ENCODE data around the gene TLX2.
A peak's percentile ranks its signal among the peaks of the same experiment; 100 is the strongest.
"Not testable (repeated sequence)": the region's sequence is repeated elsewhere in the genome, so short reads cannot be mapped to it uniquely, and the experiment has no call there.

TLX2 gene

DNA sequence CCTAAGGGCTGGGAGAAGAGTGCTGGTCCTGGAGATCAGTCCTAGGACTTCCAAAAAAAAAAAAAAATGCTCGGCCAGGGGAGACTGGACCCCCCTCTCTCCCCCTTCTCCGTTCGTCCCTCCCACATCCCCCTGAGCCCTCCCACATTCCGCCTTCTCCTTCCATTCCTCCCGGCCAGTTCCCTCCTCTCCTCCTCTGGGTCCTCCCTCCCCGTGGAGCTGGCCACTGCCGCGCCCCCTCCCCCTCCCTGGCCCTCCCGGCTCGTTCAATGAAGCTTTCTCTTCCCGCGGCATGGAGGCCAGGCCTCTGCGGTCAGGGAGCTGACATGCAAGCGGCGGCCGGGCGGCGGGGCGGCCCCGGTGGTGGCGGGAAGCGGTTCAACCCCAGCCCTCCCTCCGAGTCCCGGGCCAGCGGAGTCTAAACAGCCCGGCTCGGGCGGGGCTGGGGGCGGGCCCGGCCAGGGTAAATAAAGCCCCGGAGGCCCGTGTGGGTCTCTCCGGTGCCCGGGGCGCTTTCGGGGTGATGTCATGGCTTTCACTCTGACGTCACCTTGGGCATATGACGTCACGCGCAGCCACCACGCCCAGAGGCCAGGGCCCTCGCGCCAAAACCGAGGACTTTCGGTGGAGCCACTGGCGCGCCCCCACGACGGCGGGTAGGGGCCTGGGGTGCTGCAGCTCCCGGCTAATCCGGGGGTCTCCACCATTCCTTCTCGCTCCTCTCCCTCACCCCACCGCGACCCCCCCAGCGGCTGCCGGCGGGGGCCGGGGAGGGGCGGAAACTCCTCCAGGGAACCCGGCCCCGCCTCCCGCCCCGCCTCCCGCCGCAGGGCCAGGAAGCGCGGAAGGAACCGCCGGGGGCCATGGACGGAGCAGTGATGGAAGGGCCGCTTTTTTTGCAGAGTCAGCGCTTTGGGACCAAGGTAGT, 39.9 kb downstream of the TLX2 start, which contains the start of the genes DOK1 and LOXL3:
TSS of gene DOK1 (plus strand) at position 829 of the 928 bp plus-strand sequence. CDS start at position 864, 35 bp downstream.
TSS of gene LOXL3 (minus strand) at position 51 of the 928 bp plus-strand sequence. CDS start 1,308 bp downstream, outside the sequence.
- DNase-seq (ENCODE audit: low spot score) = peak; percentile 65
- FAIRE-seq = no peak

DNA sequence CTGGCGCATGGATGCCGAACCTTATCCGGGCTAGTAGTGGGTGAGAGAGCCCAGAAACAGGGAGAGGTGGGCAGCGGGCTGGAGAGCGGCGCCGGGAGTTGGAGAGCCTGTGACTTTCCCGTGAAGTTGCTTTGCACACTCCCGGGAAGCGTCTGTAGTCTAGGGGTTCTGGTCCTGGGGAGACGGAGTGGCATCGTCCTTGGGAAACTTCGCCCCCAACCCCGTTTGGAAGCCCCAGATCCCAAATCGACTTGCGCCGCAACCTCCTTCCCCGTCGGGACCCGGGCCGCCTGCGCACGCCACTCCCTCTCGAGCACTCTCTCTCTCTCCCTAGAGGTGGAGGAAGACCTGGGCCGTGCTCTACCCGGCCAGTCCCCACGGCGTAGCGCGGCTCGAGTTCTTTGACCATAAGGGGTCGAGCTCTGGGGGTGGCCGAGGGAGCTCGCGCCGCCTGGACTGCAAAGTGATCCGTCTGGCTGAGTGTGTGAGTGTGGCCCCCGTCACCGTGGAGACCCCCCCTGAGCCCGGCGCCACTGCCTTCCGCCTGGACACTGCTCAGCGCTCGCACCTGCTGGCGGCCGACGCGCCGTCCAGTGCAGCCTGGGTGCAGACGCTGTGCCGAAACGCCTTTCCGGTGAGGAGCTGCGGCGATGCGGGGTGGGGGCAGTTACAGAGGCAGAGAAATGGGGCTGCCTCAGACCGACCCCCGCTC, 40.7 kb downstream of the TLX2 start:
- FAIRE-seq = no peak

DNA sequence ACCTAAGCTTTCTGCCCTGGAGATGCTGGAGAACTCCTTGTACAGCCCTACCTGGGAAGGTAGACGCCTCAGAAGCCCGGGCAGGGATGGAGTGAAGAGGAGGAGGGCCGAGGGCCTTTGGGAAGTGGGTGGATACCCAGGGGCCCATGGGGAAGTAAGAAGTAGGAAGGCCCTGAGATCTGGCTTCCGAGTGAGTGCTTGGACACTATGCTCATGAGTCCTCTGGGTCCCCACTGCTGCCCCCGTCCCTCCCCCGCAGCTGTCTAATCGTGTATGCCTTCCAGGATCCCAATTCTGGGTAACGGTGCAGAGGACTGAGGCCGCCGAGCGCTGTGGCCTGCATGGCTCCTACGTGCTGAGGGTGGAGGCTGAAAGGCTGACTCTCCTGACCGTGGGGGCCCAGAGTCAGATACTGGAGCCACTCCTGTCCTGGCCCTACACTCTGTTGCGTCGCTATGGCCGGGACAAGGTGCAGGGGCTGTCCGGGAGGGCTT, 41.4 kb downstream of the TLX2 start:
- no peak for FAIRE-seq

More for the DNA sequence above, 40.7 kb downstream of the TLX2 start:
- no peak for DNase-seq (ENCODE audit: low spot score)

DNA sequence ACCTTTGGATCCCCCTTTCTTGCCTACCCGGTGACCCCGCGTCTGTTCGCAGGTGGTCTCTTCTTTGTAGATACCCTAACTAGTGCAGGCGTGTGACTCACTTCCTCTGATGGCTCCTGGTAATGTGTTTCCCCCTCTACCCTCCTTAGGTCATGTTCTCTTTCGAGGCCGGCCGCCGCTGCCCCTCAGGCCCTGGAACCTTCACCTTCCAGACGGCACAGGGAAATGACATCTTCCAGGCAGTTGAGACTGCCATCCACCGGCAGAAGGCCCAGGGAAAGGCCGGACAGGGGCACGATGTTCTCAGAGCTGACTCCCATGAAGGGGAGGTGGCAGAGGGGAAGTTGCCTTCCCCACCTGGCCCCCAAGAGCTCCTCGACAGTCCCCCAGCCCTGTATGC, 41.9 kb downstream of the TLX2 start:
- FAIRE-seq (no peak), DNase-seq (ENCODE audit: low spot score) (no peak)

More for the DNA sequence above, 41.4 kb downstream of the TLX2 start:
- DNase-seq (ENCODE audit: low spot score) = no peak

DNA sequence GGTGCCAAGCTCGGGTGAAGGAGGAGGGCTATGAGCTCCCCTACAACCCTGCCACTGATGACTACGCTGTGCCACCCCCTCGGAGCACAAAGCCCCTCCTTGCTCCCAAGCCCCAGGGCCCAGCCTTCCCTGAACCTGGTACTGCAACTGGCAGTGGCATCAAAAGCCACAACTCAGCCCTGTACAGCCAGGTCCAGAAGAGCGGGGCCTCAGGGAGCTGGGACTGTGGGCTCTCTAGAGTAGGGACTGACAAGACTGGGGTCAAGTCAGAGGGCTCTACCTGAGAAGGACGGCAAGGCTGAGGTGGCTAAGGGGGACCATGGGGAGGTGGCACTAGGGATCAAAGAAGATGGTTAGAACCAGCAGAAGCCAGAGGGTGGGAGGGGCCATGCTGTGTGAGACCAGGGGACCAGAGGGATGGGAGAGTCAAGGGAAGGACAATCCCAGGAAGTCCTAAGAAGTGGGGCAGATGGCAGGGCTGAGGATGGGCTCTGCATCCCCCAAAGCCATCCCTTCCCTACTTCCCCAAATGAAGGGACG, 42.7 kb downstream of the TLX2 start:
- FAIRE-seq (no peak), DNase-seq (ENCODE audit: low spot score) (no peak)

GRCh38 chr2:74558284-74559230, 44.3 kb downstream of the TLX2 start:
- DNase-seq (ENCODE audit: low spot score) (no peak), FAIRE-seq (no peak)

DNA sequence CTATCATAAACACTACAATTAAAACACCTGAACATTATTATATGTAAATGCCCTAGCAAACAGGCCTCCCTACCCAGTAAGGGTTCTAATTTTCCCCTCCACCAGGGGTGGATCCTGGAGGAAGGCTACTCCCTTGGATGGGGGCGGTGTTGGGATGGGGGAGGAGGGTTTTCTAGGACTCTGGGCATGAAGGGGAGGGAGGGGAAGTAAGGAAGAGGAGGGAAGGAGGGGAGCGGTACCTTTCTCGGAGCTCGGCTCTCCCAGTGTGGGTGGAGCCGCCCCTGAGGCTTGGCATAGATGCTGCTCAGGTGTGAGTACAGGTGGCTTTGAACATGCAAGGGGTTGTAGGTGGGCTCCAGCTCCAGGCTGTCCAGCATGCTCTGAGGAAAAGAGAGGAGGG, 45.7 kb downstream of the TLX2 start:
- no peak for FAIRE-seq
- no peak for DNase-seq (ENCODE audit: low spot score)

- DNase-seq (ENCODE audit: low spot score) (peak; percentile 43), FAIRE-seq (no peak)
Measured at GRCh38 chr2:74560591-74560990, 46.3 kb downstream of the TLX2 start.

DNA sequence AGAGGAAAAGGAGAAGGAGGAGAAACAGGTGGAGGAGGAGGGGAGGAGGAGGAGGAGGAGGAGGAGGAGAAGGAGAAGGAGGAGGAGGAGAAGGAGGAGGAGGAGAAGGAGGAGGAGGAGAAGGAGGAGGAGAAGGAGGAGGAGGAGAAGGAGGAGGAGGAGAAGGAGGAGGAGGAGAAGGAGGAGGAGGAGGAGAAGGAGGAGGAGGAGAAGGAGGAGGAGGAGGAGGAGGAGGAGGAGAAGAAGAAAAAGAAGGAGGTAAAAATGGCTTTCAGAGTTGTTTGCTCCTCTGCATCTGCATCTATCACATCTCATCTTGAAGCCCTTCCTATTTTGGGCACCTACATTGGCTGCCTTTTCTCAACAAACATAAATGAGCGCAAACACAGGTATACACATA, 46.8 kb downstream of the TLX2 start:
- not testable (repeated sequence) for DNase-seq (ENCODE audit: low spot score); FAIRE-seq

GRCh38 chr2:74562126-74562775, 48.0 kb downstream of the TLX2 start:
- no peak for DNase-seq (ENCODE audit: low spot score)
- no peak for FAIRE-seq

GRCh38 chr2:74564222-74564621, 50.0 kb downstream of the TLX2 start:
- FAIRE-seq (no peak), DNase-seq (ENCODE audit: low spot score) (peak; percentile 33)

GRCh38 chr2:74566076-74566753, 52.0 kb downstream of the TLX2 start:
- FAIRE-seq (no peak), DNase-seq (ENCODE audit: low spot score) (no peak)

DNA sequence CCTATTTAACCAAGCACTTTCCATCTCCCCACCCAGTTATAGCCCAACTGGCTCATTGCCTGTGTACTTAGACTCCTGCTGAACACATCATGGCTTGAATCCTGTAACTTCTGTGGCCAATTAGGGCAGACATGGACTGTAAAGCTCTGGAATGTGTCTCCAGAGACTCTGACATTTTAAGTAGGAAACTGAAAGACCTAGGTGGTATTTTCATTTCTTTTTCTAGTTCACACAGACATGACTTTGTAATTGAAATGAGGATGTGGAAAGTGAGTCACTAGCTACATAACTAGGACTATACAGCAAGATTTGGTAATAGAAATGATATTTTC, 52.5 kb downstream of the TLX2 start:
- no peak for FAIRE-seq

More for the DNA sequence above, 52.5 kb downstream of the TLX2 start:
- DNase-seq (ENCODE audit: low spot score) = peak; percentile 50
